ENCODE measurements around the gene AHRR. TPM values are rescaled to one million over a fixed set of nuclear protein-coding genes. Genes with fewer than 3 reads are reported as not detected.
"Not testable (repeated sequence)": the region's sequence is repeated elsewhere in the genome, so short reads cannot be mapped to it uniquely, and the experiment has no call there.

AHRR gene
- total RNA-seq, 1 experiment from 2014 or later: 5.2 TPM

DNA sequence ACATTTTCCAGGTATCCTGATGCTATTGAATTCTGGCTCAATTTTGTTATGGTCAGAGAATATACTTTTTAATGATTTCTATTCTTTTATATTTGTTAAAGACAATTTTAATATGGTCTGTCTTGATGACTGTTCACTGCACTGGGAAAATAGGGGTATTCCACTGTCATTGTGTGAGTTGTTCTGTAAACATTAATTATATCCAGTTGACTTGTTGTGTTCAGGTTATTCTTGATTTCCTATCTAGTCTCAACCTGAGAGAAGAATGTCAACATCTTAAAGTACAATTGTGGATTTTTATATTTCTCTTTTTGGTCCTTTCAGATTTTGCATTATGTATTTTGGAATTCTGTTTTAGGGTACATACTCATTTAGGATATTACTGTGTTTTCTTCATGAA, 61.6 kb downstream of the AHRR start:
- DNase-seq (ENCODE audit: low read depth): no peak

DNA sequence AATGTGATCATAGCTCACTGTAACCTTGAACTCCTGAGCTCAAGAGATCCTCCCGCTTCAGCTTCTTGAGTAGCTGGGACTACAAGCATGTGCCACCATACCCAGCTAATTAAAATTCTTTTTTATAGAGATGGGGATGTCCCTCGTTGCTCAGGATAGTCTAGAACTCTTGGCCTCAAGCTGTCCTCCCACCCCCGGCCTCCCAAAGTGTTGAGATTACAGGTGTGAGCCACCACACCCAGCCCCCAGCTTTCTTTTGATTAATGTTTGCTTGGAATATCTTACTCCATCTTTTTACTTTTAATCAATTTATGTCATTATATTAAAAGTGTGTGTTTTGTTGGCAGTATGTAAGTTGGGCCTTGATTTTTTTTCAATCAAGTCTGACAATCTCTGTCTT, 62.1 kb downstream of the AHRR start:
- DNase-seq (ENCODE audit: low read depth): no peak
- in situ Hi-C loops (cut with HindIII; ENCODE audit: low pct_unique_long_range_greater_than_20kb, low sequenced_read_pairs): no loop called here

More for the DNA sequence above, 61.6 kb downstream of the AHRR start:
- in situ Hi-C loops (cut with HindIII; ENCODE audit: low pct_unique_long_range_greater_than_20kb, low sequenced_read_pairs): no loop called here

DNA sequence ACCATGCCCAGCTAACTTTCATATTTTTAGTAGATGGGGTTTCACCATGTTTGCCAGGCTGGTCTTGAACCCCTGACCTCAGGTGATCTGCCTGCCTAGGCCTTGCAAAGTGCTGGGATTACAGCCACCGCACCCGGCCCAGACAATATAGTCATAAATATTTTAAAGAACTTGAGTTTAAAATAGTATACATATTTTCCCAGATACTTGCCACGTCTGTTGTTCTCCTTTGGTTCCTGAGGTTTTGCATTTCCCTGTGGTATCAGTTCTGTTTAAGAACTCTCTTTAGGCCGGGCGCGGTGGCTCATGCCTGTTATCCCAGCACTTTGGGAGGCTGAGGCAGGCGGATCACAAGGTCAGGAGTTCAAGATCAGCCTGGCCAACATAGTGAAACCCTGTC, 63.1 kb downstream of the AHRR start:
- in situ Hi-C loops (cut with HindIII; ENCODE audit: low pct_unique_long_range_greater_than_20kb, low sequenced_read_pairs); DNase-seq (ENCODE audit: low read depth): not testable (repeated sequence)

DNA sequence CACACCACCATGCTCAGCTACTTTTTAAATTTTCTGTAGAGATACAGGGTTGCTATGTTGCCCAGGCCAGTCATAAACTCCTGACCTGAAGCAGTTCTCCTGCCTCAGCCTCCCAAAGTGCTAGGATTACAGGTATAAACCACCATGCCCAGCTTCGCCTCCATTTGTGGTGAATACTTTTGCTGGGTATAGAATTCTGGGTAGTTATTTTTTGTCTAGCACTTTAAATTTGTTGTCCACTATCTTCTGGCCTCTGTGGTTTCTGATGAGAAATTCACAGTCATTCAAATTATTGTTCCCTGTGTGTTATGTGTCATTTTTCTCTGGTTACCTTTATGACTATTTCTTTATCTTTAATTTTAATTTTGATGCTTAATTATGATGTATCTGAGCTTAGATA, 63.8 kb downstream of the AHRR start:
- in situ Hi-C loops (cut with HindIII; ENCODE audit: low pct_unique_long_range_greater_than_20kb, low sequenced_read_pairs): no loop called here

DNA sequence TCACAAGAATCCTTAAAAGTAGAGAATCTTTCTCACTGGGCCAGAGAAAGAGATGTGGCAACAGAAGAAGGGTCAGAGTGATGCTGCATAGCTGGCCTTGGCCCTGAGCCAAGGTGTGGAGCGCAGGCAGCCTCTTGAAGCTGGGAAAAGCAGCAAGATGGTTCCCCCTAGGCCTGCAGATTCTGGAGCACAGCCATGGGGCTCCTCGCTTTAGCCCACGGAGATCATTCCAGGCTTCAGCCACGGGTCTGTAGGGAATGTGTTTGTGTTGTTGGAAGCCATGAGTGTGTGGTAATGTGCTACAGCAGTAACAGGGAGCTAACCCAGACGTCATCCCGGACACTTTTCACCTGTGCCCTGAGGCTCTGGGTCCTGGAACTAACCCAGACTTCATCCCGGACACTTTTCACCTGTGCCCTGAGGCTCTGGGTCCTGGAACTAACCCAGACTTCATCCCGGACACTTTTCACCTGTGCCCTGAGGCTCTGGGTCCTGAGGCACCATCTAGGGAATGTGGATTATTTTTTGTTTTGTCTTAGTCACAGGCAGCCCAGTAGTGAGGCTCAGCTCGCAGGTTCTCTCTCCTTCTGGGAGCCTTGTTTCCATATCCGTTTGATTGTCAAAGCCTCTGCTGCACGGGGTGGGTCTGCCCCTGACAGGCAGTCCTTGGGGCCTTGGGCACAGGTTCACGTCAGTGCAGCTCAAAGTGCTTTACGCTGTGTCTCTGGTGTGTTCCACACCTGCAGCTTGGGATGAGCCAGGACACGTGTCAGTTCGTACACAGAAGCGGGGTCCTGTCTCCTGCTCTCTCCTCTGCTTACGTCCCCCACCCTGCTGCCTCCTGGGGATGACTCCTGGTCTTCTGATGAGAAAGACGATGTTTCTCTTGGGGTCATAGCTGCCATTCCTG, 65.2 kb downstream of the AHRR start:
- in situ Hi-C loops (cut with HindIII; ENCODE audit: low pct_unique_long_range_greater_than_20kb, low sequenced_read_pairs): no loop called here
- DNase-seq (ENCODE audit: low read depth): no peak

More for the DNA sequence above, 63.8 kb downstream of the AHRR start:
- no peak for DNase-seq (ENCODE audit: low read depth)

DNA sequence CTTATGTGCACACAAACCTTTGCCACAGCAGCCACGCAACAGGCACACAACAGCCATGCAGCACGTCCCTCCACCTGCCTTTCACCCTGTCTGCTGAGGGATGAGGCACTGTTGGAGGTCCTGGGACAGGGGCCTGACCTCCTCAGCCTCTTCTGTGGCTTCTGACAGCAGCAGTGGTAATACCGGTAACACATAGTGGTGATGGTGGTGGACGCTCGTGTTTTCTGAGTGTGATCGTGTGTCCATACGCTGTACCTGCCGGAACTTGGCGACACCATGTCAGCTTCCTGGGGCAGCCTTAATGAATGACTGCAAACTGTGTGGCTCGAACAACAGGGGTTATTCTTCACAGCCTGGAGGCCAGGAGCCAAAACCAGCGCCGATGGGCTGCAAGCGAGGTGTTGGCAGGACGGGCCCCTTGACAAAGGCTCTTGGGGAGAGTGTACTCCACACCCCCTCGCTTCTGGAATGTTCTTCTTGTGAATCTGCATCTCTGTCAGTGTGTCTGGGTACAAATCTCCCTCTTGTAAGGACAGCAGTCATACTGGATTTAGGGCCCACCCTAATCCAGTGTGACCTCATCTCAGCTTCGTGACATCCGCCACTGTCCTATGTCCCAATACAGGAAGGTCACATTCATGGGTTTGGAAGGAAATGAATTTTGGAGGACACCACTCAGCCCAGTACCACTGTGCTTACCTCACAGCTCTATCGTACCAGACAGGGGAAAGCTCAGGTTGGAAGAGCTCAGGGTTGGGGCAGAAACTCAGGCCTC, 66.2 kb downstream of the AHRR start:
- DNase-seq (ENCODE audit: low read depth): no peak
- in situ Hi-C loops (cut with HindIII; ENCODE audit: low pct_unique_long_range_greater_than_20kb, low sequenced_read_pairs): no loop called here

DNA sequence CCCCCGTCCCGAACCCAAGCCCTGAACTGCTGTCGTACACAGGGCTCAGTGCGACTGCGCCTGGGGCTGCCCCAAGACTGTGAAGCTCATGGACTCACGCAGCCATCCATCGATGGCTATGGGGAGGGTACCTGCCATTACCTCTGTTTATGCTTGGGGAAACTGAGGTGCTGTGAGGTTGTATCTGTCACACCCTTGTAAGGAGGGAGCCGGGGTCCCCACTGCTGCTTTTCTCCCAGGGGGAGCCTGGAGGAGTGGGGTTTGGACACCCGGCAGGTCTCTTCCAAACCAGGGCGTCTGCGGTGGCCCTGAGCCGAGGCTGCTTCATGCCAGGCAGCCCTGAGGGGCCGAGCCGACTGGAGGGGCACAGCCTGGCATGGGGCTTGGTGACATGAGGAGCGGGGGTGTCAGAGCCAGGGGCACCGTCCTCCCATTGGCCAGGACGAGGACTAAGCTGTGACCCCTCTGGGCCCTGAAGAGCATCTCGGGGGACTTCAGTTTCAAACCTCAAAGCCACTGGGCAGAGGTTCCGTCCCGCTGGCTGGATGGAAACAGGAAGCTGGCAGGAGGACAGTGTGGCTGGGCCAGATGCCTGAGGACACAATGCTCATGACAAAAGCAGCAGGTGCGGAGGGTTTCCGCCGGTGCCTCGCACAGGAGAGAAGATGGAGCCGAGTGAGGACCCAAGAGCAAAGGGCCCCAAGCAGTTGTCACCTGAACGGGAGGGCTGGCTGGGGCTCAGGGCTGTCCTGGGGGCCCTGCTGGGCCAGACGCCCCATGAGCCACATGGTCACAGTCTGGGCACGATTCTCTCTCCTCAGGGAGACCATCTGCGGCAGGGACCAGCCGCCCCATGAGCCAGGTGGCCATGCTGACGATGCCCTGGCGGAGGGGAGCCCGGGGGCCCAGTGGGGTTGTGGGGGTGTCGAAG, 67.0 kb downstream of the AHRR start:
- no peak for DNase-seq (ENCODE audit: low read depth)
- in situ Hi-C loops (cut with HindIII; ENCODE audit: low pct_unique_long_range_greater_than_20kb, low sequenced_read_pairs): no loop called here

DNA sequence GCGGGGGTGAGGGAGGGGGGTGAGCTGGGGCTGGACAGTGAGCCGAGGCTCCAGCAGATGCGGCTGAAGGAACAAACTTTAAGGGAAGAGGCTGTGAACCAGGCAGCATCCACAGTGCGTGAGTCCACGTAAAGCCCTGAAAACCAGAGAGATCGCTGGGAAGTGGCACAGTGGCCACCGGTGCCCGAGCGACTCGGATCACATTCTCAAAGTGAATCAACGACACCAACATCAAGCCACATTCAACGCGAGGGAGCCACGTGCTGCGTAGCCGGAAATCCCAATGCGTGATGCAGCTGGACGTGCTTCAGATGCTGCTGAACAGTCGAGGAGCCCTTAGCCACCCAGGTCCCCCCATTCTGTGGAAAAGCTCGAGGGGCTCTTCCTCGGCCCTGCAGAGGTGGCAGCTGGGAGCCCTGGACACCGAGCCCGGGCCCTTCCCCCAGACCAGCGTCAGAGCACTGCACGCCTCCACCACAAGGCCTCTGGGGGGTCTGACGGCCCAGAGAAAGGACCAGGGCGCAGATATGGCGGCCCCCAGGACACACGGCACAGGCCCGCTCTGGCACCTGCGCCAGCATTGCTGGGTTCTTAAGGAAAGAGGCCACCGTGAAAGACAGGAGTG, 67.8 kb downstream of the AHRR start:
- in situ Hi-C loops (cut with HindIII; ENCODE audit: low pct_unique_long_range_greater_than_20kb, low sequenced_read_pairs): no loop called here
- no peak for DNase-seq (ENCODE audit: low read depth)

DNA sequence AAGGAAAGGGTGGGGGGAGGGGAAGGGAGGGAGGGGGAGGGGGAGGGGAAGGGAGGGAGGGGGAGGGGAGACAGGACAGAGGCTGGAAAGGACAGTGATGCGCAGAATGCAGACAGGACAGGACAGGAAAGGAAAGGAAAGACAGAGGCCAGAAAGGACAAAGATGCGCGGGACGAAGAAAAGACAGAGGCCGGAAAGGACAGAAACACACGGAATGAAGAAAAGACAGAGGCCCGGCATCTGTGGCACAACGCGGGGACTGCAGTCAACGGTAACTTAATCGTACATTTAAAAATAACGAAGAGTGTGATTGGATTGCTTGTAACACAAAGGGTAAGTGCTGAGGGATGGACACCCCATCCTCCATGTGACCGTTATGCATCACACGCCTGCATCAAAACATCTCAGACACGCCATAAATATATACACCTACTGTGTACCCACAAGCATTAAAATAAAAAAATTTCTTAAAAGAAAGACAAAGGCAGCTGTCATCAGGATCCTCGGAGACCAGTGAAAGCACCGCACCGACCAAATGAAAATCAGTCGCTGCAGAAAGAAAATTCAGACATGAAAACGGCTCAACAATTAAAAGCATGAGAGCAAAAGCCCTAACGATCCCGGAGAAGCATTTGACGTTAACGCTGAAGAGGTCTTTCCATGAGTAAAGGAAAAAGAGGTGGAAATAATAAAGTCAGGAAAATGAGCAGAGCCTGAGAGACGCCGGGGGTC, 68.5 kb downstream of the AHRR start:
- in situ Hi-C loops (cut with HindIII; ENCODE audit: low pct_unique_long_range_greater_than_20kb, low sequenced_read_pairs): no loop called here
- no peak for DNase-seq (ENCODE audit: low read depth)

DNA sequence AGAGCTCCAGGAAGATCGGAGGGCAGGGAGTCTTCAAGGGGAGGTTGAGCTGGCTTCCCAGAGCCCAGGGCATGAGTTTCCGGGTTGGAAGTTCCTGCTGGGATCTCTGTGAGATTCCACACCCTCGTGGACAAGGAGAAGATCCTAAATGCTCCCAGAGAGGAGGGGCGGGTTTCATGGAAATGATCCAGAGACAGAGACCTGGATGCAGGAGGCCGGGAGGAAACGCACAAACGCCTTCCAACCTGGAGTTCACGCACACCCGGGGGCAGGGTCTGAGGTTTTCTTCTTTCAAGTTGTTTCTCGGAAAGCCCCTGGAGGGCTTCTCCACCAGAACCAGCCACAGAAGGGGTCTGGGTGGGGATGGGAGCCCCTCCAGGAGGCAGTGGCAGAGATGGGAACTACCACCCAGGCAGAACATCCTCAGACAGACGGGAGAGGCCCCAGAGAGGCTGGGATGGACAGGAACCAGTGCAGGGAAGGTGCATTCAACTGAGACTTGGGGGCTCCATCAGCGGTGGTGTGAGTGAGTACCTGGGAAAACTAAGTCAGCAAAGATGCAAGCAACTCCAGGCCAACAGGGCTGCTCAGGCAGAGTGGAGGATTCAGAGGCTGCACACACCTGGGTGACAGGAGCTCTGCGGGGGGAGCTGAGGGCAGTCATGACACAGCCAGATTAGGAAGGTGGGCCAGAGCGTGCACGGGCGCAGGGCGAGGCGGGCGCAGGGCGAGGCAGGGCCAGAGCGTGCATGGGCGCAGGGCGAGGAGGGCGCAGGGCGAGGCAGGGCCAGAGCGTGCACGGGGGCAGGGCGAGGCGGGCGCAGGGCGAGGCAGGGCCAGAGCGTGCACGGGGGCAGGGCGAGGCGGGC, 69.3 kb downstream of the AHRR start:
- in situ Hi-C loops (cut with HindIII; ENCODE audit: low pct_unique_long_range_greater_than_20kb, low sequenced_read_pairs): no loop called here

DNA sequence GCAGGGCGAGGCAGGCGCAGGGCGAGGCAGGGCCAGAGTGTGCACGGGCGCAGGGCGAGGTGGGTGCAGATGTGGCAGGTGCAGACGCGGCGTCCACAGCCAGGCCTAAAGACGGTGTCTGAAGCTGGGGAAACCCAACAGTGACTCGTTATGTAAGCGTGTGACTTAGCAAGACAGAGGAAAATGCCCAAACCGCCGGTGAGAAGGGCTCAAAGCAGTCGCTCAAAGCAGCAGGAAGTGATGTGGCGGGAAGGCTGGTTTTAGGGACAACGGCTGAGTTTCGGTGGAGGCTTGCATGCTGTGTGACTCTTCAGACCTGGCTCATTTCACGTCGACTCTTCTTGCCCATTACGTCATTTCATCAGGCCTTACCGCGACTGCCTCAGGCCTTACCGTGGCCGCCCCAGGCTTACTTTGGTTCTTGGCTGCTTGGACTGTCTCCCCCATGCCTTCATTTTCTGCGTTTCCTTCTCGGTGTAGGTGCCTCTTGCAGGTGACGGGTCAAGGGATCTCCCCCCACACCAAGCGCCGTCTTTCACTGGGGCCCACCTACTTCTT, 71.0 kb downstream of the AHRR start:
- in situ Hi-C loops (cut with HindIII; ENCODE audit: low pct_unique_long_range_greater_than_20kb, low sequenced_read_pairs): no loop called here
- DNase-seq (ENCODE audit: low read depth): peak; percentile 31

More for the DNA sequence above, 69.3 kb downstream of the AHRR start:
- DNase-seq (ENCODE audit: low read depth): no peak

DNA sequence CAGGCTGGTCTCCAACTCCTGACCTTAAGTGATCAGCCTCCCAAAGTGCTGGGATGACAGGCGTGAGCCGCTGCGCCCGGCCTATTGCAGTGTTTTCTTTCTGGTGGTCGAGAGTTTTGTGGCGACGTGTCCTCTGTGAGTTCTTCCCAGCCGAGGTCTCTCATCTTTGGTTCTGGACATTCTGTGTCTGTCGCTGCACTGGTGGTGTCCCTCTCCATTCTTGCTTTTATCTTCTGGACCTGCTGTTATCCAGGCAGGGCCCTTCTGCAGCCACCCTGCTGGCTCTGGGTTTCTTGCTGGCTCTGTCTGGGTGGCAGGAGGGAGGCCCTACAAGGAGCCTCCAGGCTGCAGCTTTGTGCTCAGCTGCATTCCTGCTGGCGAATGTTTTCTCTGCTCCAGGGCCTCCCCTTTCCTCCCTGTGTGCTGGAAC, 72.3 kb downstream of the AHRR start:
- DNase-seq (ENCODE audit: low read depth): no peak
- in situ Hi-C loops (cut with HindIII; ENCODE audit: low pct_unique_long_range_greater_than_20kb, low sequenced_read_pairs): no loop called here

DNA sequence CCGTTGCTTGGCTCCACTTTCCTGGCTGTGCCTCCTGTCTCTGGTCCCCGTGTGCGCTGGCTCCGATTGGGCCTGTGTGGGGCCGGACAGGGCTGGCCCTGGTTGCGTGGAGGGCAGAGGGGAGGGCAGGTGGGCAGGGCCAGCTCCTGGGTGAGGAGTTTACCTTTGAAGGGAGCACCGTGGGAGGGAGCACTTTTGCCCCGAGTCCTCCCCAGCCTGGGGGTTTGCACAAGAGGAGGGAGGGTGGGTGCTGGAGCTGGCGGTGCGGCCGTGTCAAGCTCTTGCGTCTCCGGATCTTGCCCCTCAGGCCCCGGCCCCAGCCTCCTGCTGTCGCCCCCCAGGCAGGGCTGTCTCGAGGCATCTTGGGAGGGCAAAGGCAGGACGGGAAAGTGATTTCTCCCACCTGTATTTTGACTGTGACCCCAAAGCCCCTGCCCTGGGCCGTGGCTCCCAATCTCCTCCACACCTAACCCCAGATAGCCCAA, 73.2 kb downstream of the AHRR start:
- in situ Hi-C loops (cut with HindIII; ENCODE audit: low pct_unique_long_range_greater_than_20kb, low sequenced_read_pairs): no loop called here
- DNase-seq (ENCODE audit: low read depth): no peak

DNA sequence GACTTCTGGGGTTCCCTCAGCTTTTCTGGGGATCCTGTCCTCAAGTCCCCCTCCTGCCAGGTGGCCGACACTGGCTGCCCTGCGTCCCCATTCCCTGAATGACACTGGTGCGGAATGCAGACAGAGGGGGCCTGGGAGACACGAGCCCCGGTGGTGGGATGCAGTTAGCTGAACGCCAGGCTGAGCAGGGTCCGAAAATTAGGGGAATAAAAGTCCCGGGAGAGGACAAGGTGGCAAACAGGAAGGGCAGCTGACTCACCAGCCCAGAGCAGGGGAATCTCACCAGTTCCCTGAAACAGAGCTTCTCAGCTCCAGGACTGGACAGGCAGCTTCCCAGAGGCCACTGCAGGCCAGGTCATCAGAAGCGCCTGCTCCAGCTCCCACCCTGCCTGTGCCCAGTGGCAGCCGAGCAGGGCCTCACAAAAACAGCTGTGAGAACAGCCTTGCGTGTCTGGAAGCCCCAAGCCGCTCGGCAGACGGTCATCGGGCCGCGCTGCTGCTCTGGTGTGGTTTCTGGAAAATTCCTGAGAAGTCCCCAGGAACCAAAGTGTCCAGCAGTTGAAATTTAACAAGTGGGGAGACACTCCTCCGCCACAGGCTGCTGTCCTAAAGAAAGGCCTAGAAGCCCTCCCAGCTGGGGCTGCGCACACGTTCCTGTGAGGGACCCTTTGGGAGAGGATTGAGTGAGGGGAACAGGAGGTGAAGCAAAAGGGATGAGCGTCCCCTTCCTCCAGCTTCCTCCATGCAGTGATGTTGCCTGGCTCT, 73.8 kb downstream of the AHRR start:
- no peak for DNase-seq (ENCODE audit: low read depth)

DNA sequence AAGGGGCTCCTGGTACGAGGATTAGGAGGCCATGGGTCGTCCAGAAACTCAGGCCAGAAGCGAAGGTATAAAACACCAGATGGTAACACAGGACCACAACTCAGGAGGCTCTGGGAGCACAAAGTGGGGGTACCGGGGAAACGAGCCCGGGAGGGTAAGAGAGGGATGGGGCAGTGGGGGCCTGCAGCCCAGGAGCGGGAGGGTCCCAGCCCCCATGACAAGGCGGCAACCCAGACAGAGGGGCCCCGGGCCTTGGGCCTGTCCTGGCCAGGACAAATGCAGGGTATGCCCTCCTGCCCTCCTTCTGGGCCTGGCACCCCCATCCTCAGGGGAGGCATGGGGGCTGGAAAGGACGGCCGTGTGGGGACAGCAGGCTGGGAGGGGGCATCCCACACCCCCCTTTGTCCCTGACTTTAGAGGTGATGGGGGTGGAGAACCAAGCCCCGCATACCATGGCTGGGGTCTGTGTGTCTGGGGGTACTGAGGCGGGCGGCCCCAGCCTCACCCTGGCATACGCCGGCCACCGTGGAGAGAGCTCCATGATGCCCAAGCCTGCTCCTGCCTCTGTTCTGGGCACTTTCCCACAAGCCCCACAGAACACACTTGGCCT, 74.5 kb downstream of the AHRR start:
- DNase-seq (ENCODE audit: low read depth): no peak
- in situ Hi-C loops (cut with HindIII; ENCODE audit: low pct_unique_long_range_greater_than_20kb, low sequenced_read_pairs): no loop called here

More for the DNA sequence above, 73.8 kb downstream of the AHRR start:
- in situ Hi-C loops (cut with HindIII; ENCODE audit: low pct_unique_long_range_greater_than_20kb, low sequenced_read_pairs): no loop called here

Measured in Caki2 (cell line).